KMS-11 (cell line): ENCODE data around the gene SNAP91.

ENCODE experiments used
- H2AFZ ChIP-seq: fragments of 200-600 bp; sonication (generic); 2 replicates; pipeline ENCODE4 v1.6.1; 2016; ENCODE audit warnings: antibody characterized with exemption, mixed run types, low read depth
- H3K27ac ChIP-seq: fragments of 200-600 bp; sonication (generic); 2 replicates; pipeline ENCODE4 v1.6.1; 2016; ENCODE audit warnings: mild to moderate bottlenecking, mixed run types
- H3K27me3 ChIP-seq: fragments of 200-600 bp; sonication (generic); 2 replicates; pipeline ENCODE4 v1.6.1; 2017; ENCODE audit warnings: mild to moderate bottlenecking, low read depth, mixed run types, moderate library complexity; ENCODE audit not compliant: insufficient read depth
- H3K36me3 ChIP-seq: fragments of 200-600 bp; sonication (generic); 2 replicates; pipeline ENCODE4 v1.6.1; 2017; ENCODE audit warnings: mild to moderate bottlenecking, mixed run types; ENCODE audit not compliant: insufficient read depth
- H3K4me1 ChIP-seq: fragments of 200-600 bp; sonication (generic); 2 replicates; pipeline ENCODE4 v1.6.1; 2016; ENCODE audit warnings: mild to moderate bottlenecking, low read depth, mixed run types; ENCODE audit not compliant: poor library complexity, severe bottlenecking
- H3K4me2 ChIP-seq: fragments of 200-600 bp; sonication (generic); 2 replicates; pipeline ENCODE4 v1.7.0; 2016; ENCODE audit warnings: mild to moderate bottlenecking, mixed run types
- H3K4me3 ChIP-seq: fragments of 200-600 bp; sonication (generic); IDR thresholded peaks from 2 replicates; pipeline ENCODE4 v1.6.1; 2017; ENCODE audit warnings: low read depth, low read length, mixed read lengths; ENCODE audit not compliant: insufficient read depth
- H3K79me2 ChIP-seq: fragments of 200-600 bp; sonication (generic); 2 replicates; pipeline ENCODE4 v1.6.1; 2016; ENCODE audit warnings: low read depth, mixed run types; ENCODE audit not compliant: insufficient read depth
- H3K9ac ChIP-seq: fragments of 200-600 bp; sonication (generic); 2 replicates; pipeline ENCODE4 v1.6.1; 2016; ENCODE audit warnings: mild to moderate bottlenecking, mixed run types
- H4K20me1 ChIP-seq: fragments of 200-600 bp; sonication (generic); 2 replicates; pipeline ENCODE4 v1.6.1; 2016; ENCODE audit warnings: mild to moderate bottlenecking, mixed run types; ENCODE audit not compliant: insufficient read depth
- TF ChIP-seq, protein P1 (sequence below): fragments of 200-600 bp; sonication (generic); conservative IDR thresholded peaks from 2 replicates; pipeline ENCODE4 v1.6.1; 2017; ENCODE audit warnings: low read depth, mild to moderate bottlenecking, antibody characterized with exemption, low read length, moderate library complexity, mixed read lengths

SNAP91 gene

DNA sequence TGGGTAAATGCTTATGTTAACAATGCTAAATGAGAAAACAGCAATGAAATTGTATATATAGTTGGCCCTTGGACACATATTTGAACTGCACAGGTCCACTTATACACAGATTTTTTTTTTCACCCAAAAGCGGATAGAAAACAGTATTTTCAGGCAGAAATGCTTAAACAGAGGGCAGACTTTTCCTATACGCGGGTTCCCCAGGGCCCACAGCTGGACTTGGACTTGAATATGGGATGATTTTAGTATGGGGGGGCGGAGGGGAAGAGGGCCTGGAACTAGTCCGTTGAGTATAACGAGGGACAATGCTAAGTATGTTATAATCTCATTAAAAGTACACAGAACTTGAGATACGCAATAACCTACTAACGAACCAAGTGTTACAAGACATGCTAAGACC, 197.6 kb downstream of the SNAP91 start:
- Histone ChIP-seq H4K20me1 (no peaks in the 10 kb centered on the region), H3K27ac (no peak overlapping the region), H2AFZ (no peak overlapping the region), H3K79me2 (no peaks in the 10 kb centered on the region), H3K4me2 (no peak overlapping the region), H3K36me3 (no peaks in the 10 kb centered on the region), H3K27me3 (no peaks in the 10 kb centered on the region), H3K9ac (no peak overlapping the region), H3K4me3 (no peak overlapping the region), H3K4me1 (no peaks in the 10 kb centered on the region)
- TF ChIP-seq, protein P1, sequence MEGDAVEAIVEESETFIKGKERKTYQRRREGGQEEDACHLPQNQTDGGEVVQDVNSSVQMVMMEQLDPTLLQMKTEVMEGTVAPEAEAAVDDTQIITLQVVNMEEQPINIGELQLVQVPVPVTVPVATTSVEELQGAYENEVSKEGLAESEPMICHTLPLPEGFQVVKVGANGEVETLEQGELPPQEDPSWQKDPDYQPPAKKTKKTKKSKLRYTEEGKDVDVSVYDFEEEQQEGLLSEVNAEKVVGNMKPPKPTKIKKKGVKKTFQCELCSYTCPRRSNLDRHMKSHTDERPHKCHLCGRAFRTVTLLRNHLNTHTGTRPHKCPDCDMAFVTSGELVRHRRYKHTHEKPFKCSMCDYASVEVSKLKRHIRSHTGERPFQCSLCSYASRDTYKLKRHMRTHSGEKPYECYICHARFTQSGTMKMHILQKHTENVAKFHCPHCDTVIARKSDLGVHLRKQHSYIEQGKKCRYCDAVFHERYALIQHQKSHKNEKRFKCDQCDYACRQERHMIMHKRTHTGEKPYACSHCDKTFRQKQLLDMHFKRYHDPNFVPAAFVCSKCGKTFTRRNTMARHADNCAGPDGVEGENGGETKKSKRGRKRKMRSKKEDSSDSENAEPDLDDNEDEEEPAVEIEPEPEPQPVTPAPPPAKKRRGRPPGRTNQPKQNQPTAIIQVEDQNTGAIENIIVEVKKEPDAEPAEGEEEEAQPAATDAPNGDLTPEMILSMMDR = no peak

DNA sequence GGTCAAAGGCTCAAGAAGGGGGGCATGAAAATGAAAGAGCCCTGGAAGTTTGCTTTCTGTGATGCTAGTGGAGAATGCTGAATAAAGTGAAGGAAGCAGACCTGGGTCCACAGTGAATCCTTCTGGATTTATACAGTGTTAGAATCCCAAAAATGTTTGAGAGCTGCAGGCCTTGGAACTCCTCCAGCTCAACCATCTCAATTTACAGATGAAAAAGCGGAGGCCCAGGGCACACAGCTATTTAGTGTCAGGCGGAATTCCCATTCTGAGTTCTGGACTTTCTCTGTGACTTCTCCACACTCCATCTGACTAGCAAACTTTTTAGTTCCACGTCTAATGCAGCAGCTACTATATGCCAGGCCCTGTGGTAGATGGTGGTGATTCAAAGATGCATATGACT, 198.1 kb downstream of the SNAP91 start:
- Histone ChIP-seq H3K79me2 (no peaks in the 10 kb centered on the region), H2AFZ (no peak overlapping the region), H4K20me1 (no peaks in the 10 kb centered on the region), H3K9ac (no peak overlapping the region), H3K4me1 (no peaks in the 10 kb centered on the region), H3K4me2 (no peak overlapping the region), H3K4me3 (no peak overlapping the region), H3K27ac (no peak overlapping the region), H3K27me3 (no peaks in the 10 kb centered on the region), H3K36me3 (no peaks in the 10 kb centered on the region)
- TF ChIP-seq, protein P1 = no peak

DNA sequence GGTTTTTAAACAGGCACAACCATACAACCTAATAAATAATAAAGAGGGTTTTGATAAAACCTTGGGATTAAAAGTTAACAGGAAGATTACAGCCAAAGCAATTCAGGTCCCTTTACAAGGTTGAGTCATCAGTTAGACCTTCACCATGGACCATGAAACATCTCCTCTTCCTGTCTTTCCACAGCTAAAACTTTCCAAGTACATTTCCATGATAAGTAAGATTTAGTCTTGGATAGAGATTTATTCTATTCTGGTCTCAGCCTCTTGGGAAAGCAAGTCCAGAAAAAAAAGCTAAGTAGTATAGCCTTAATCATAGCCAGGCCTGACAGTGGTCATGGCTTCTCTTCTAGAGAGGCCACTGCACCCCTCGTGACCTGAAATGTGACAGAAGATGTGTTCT, 199.5 kb downstream of the SNAP91 start:
- no peaks in the 10 kb centered on the region for H4K20me1 ChIP-seq
- H3K4me2 ChIP-seq = no peak overlapping the region
- H3K4me1 ChIP-seq = no peaks in the 10 kb centered on the region
- H3K27ac ChIP-seq = no peak overlapping the region
- H3K36me3 ChIP-seq = no peaks in the 10 kb centered on the region
- H3K9ac ChIP-seq = no peak overlapping the region
- no peaks in the 10 kb centered on the region for H3K79me2 ChIP-seq
- H2AFZ ChIP-seq = no peak overlapping the region
- TF ChIP-seq, protein P1 = no peak
- H3K27me3 ChIP-seq = no peaks in the 10 kb centered on the region
- H3K4me3 ChIP-seq = no peak overlapping the region

DNA sequence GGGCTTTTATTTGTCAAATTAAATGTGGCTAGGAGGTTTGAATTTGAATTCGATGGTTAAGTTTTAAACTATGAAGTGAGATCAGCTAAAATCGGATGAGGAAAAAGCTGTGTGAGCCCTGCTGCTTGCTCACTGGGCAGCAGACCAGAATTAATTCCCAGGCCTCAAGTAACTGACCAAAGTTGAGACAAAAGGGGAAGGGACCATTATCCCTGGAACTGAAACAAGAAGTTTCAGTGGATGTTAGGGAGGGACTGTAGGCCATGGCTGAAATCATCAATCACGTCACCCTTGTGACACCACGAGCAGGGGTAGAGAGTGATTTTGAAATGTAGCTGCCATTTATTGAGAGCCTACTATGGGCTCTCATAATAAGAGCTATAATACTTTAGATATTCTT, 203.5 kb downstream of the SNAP91 start:
- Histone ChIP-seq H4K20me1 (no peaks in the 10 kb centered on the region), H2AFZ (no peak overlapping the region), H3K9ac (no peak overlapping the region), H3K27ac (no peak overlapping the region), H3K4me1 (no peaks in the 10 kb centered on the region), H3K4me3 (no peak overlapping the region), H3K4me2 (no peak overlapping the region), H3K36me3 (no peaks in the 10 kb centered on the region), H3K79me2 (no peaks in the 10 kb centered on the region), H3K27me3 (no peaks in the 10 kb centered on the region)
- TF ChIP-seq, protein P1 = no peak
